Gastrocnemius medialis (tissue), 4 donors: ENCODE data around the gene FBXL16. TPM values are rescaled to one million over a fixed set of nuclear protein-coding genes. Genes with fewer than 3 reads are reported as not detected.

Experiments used
- ATAC-seq, 2 donors: fragments of 150-250 bp; one replicate each; pipeline ENCODE4 v1.9.1; 2016
- DNase-seq, 2 donors: peaks; one replicate each; pipeline ENCODE4 v3.0.0-alpha.2; 2019
- H3K27ac ChIP-seq, 4 donors: fragments of 200-600 bp; sonication (generic); 1 replicate in 1 of 4; 2 replicates in 3 of 4; pipeline ENCODE4 v1.5.1; 2016 to 2018; ENCODE audit warnings: mild to moderate bottlenecking in 2 of 4, moderate library complexity in 1 of 4
- H3K27me3 ChIP-seq, 3 donors: fragments of 200-600 bp; sonication (generic) in 2 of 3; 1 replicate in 1 of 3; 2 replicates in 2 of 3; pipeline versions ENCODE4 v1.5.1 to v1.6.0; 2016 to 2019; ENCODE audit warnings: mild to moderate bottlenecking in 1 of 3, moderate library complexity in 1 of 3
- H3K36me3 ChIP-seq, 2 donors: fragments of 200-600 bp; sonication (generic) in 1 of 2; one replicate each; pipeline ENCODE4 v1.5.1; 2017 to 2018
- H3K4me1 ChIP-seq, 2 donors: fragments of 200-600 bp; sonication (generic) in 1 of 2; one replicate each; pipeline ENCODE4 v1.5.1; 2016 to 2017; ENCODE audit warnings: mild to moderate bottlenecking in 2 of 2
- H3K4me3 ChIP-seq, 4 donors: fragments of 200-600 bp; sonication (generic) in 3 of 4; 1 replicate in 1 of 4; 2 replicates in 3 of 4; pipeline ENCODE4 v1.5.1; 2016 to 2019; ENCODE audit warnings: mild to moderate bottlenecking in 2 of 4
- H3K9me3 ChIP-seq, 3 donors: fragments of 200-600 bp; sonication (generic) in 2 of 3; 1 replicate in 1 of 3; 2 replicates in 2 of 3; pipeline ENCODE4 v1.5.1; 2016 to 2019
- POLR2A ChIP-seq, 2 donors: fragments of 450-650 bp; IDR thresholded peaks; one replicate each; pipeline ENCODE4 v1.6.1; 2017; ENCODE audit warnings: antibody characterized with exemption in 2 of 2, mild to moderate bottlenecking in 2 of 2, moderate library complexity in 2 of 2
- in situ Hi-C, 4 donors: fragments of 200-750 bp; cut with MboI; loops; one replicate each; pipeline versions ENCODE4 v1.15.0 to v1.8.0; 2017; ENCODE audit warnings: low sequenced_read_pairs in 4 of 4
- intact Hi-C: fragments of 100-400 bp; cut with DNase I; formaldehyde crosslinking; loops from one replicate; pipeline ENCODE4 v1.15.1; 2023; ENCODE audit warnings: low total_unique reads
- total RNA-seq, 4 donors: library from RNA; depleted of rRNA; stranded (reverse); fragments of >200 nt; gene quantifications; one replicate each; pipeline versions ENCODE4 v1.1.0 to v1.2.3, GENCODE V29; 2016
- TF ChIP-seq, protein P1 (sequence below), 5 experiments: fragments of 450-650 bp in 3 of 5; fragments of 200-600 bp in 2 of 5; sonication (generic) in 2 of 5; IDR thresholded peaks in 4 of 5; conservative IDR thresholded peaks in 1 of 5; 1 replicate in 4 of 5; 2 replicates in 1 of 5; pipeline ENCODE4 v1.5.1; 2016 to 2019; ENCODE audit warnings: antibody characterized with exemption in 5 of 5, mild to moderate bottlenecking in 3 of 5, moderate library complexity in 3 of 5

Gene FBXL16
- total RNA-seq, 4 donors from 2014 or later: not detected

DNA sequence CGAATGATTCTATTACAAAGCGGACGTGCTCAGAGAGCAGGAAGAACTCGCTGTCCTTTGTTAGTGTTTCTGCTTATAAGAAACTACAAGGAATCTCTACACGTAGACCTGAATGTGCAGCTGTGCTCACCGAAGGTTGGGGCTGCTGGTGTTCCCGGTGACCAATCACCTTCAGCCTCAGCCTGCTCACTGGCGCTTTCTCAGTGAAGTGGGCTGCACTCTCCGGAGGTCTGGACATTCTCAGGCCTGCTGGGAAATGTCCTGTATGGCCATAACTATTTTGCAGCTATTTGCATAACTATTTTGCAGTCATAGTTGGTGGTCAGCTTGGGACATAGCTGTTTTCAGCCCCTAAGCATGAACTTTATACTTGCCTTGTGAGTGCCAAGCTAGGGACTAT, 44.9 kb upstream of the FBXL16 start:
- Histone ChIP-seq H3K4me3 (no peak overlapping the region), H3K4me1 (no peaks in the 10 kb centered on the region), H3K36me3 (no peaks in the 10 kb centered on the region), H3K27ac (no peak overlapping the region), H3K9me3 (no peaks in the 10 kb centered on the region), H3K27me3 (peaks cover 12 to 31% (median 15%) of the 10 kb centered on the region in 3 donors)
- in situ Hi-C loops: no loop called here
- TF ChIP-seq, protein P1, sequence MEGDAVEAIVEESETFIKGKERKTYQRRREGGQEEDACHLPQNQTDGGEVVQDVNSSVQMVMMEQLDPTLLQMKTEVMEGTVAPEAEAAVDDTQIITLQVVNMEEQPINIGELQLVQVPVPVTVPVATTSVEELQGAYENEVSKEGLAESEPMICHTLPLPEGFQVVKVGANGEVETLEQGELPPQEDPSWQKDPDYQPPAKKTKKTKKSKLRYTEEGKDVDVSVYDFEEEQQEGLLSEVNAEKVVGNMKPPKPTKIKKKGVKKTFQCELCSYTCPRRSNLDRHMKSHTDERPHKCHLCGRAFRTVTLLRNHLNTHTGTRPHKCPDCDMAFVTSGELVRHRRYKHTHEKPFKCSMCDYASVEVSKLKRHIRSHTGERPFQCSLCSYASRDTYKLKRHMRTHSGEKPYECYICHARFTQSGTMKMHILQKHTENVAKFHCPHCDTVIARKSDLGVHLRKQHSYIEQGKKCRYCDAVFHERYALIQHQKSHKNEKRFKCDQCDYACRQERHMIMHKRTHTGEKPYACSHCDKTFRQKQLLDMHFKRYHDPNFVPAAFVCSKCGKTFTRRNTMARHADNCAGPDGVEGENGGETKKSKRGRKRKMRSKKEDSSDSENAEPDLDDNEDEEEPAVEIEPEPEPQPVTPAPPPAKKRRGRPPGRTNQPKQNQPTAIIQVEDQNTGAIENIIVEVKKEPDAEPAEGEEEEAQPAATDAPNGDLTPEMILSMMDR (IDR thresholded peaks at IDR 0.05 in 4 of 5, conservative IDR thresholded peaks at IDR 0.05 in 1 of 5): no peak
- no peak for TF ChIP-seq POLR2A (IDR thresholded peaks at IDR 0.05)
- ATAC-seq: no peak
- intact Hi-C loops: no loop called here
- DNase-seq: no peak

DNA sequence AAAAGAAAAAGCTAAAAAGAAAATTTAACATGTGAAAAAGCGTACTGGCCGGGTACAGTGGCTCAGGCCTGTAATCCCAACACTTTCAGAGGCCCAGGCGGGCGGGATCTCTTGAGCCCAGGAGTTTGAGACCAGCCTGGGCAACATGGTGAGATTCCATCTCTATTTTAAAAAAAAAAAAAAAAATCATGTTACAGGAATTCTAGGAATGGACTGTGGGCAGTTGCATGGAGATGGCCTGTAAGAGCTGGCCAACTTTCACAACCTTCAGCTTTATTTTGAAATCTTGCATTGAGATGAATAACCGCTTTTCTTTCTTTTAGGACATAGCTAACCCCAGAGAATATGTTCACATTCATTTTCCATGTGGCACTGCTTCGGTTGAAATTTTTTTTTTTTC, 43.4 kb upstream of the FBXL16 start:
- Histone ChIP-seq H3K36me3 (no peaks in the 10 kb centered on the region), H3K27ac (no peak overlapping the region), H3K27me3 (peaks cover 10 to 29% (median 13%) of the 10 kb centered on the region in 3 donors), H3K9me3 (no peaks in the 10 kb centered on the region), H3K4me3 (no peak overlapping the region), H3K4me1 (no peaks in the 10 kb centered on the region)
- in situ Hi-C loops: no loop called here
- no peak for TF ChIP-seq POLR2A (IDR thresholded peaks at IDR 0.05)
- TF ChIP-seq, protein P1 (IDR thresholded peaks at IDR 0.05 in 4 of 5, conservative IDR thresholded peaks at IDR 0.05 in 1 of 5): no peak
- ATAC-seq (no peak), DNase-seq (no peak)
- intact Hi-C loops: no loop called here

DNA sequence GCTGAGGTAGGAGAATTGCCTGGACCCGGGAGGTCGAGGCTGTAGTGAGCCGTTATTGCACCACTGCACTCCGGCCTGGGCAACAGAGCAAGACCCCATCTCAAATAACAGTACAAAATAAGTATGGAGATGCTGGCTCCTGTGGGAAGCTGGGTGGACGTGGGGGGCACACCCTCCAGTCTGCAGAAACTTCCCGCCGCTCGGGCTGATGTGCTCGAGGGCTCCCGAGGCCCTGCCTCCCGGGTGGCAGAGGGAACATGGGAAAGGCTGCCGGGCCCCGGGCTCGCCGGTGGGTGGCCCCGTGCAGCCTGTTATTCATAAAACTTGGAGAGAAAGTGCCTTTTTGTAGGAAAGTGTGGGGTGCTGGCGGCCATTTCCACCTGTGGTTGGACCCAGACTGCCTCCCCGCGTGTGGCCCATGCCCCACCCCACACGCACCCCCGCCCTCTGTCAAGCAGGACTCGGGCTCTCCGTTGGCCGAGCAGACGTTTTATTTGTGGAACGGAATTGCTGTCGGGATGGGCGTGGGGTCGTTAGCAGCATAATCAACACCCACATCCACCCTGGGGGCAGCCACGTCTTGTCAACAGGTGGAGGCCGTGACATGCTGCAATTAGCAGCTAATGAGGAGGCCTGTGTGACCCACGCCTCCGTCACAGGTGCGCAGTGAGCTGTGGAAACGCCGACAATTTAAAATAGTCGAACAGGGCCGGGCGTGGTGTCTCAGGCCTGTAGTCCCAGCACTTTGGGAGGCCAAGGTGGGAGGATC, 42.6 kb upstream of the FBXL16 start:
- ATAC-seq: no peak

DNA sequence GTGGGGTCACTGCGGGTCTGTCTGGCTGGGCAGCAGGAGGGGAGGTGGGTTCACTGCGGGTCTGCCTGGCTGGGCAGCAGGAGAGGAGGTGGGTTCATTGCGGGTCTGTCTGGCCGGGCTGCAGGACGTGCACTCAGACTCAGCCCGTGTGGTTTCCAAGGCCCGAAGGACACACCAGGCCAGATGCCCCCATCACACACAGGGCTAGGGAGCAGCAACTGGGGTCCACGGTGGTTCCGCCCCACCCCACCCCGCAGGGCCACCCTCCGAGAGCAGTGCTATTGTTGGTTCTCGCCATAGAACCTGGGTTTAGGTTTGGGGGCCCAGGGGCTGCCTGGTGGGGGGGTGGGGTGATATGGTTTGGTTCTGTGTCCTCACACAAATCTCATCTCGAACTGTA, 41.0 kb upstream of the FBXL16 start:
- intact Hi-C loops: no loop called here
- H3K4me1 ChIP-seq: no peaks in the 10 kb centered on the region

More for the DNA sequence above, 42.6 kb upstream of the FBXL16 start:
- intact Hi-C loops (no loop called here), in situ Hi-C loops (no loop called here)
- Histone ChIP-seq H3K4me1 (no peaks in the 10 kb centered on the region), H3K27me3 (peaks cover 6 to 31% (median 11%) of the 10 kb centered on the region in 3 donors), H3K4me3 (no peak overlapping the region), H3K27ac (no peak overlapping the region), H3K9me3 (no peaks in the 10 kb centered on the region), H3K36me3 (no peaks in the 10 kb centered on the region)
- DNase-seq: no peak
- TF ChIP-seq POLR2A (IDR thresholded peaks at IDR 0.05): no peak
- TF ChIP-seq, protein P1 (IDR thresholded peaks at IDR 0.05 in 4 of 5, conservative IDR thresholded peaks at IDR 0.05 in 1 of 5): no peak

More for the DNA sequence above, 41.0 kb upstream of the FBXL16 start:
- Histone ChIP-seq H3K9me3 (no peaks in the 10 kb centered on the region), H3K4me3 (no peak overlapping the region), H3K27ac (no peak overlapping the region), H3K36me3 (no peaks in the 10 kb centered on the region), H3K27me3 (peaks cover 3 to 15% (median 5%) of the 10 kb centered on the region in 3 donors)
- DNase-seq (no peak), ATAC-seq (no peak)
- no peak for TF ChIP-seq POLR2A (IDR thresholded peaks at IDR 0.05)
- TF ChIP-seq, protein P1 (IDR thresholded peaks at IDR 0.05 in 4 of 5, conservative IDR thresholded peaks at IDR 0.05 in 1 of 5): no peak
- in situ Hi-C loops: no loop called here
